GM12878 (cell line): ENCODE results near the gene KIF14. TPM values are rescaled to one million over a fixed set of nuclear protein-coding genes. Genes with fewer than 3 reads are reported as not detected.

Experiments
- ASH2L ChIP-seq: fragments of 300-600, 200-600 bp; sonication (generic); IDR thresholded peaks from 2 replicates; pipeline ENCODE4 v1.6.1; 2017; ENCODE audit warnings: low read depth, mild to moderate bottlenecking, borderline replicate concordance
- ATF7 ChIP-seq: fragments of 450-650 bp; IDR thresholded peaks from 2 replicates; pipeline ENCODE4 v1.6.1; 2016; ENCODE audit warnings: low read depth, mild to moderate bottlenecking
- CREB1 ChIP-seq: IDR thresholded peaks from 2 replicates; pipeline ENCODE4 v1.6.1; 2012; ENCODE audit warnings: low read depth, mild to moderate bottlenecking, inconsistent platforms
- FOXM1 ChIP-seq: IDR thresholded peaks from 2 replicates; pipeline ENCODE4 v1.6.1; 2012; ENCODE audit warnings: low read depth, mild to moderate bottlenecking, inconsistent platforms, low read length, moderate library complexity
- GABPA ChIP-seq: IDR thresholded peaks from 2 replicates; pipeline ENCODE4 v1.6.1; 2014; ENCODE audit warnings: antibody characterized with exemption, low read depth, mild to moderate bottlenecking, inconsistent platforms
- HSF1 ChIP-seq: fragments of 150-350 bp; IDR thresholded peaks from 2 replicates; pipeline ENCODE4 v1.6.1; 2014; ENCODE audit warnings: mild to moderate bottlenecking, low read depth, low read length
- MEF2B ChIP-seq: fragments of 450-650 bp; IDR thresholded peaks from 2 replicates; pipeline ENCODE4 v1.6.1; 2018; ENCODE audit warnings: mild to moderate bottlenecking, moderate library complexity; ENCODE audit not compliant: partially characterized antibody, poor library complexity, severe bottlenecking
- MXI1 ChIP-seq: fragments of 150-350 bp; IDR thresholded peaks from 2 replicates; pipeline ENCODE4 v1.6.1; 2011; ENCODE audit warnings: low read depth, mild to moderate bottlenecking, inconsistent platforms, low read length, improper control_type of control experiment
- NBN ChIP-seq: fragments of 450-650 bp; IDR thresholded peaks from 2 replicates; pipeline ENCODE4 v1.6.1; 2016
- NFIC ChIP-seq: IDR thresholded peaks from 2 replicates; pipeline ENCODE4 v1.6.1; 2012; ENCODE audit warnings: low read depth, mild to moderate bottlenecking, inconsistent platforms, low read length, moderate library complexity
- NFXL1 ChIP-seq: fragments of 450-650 bp; IDR thresholded peaks from 2 replicates; pipeline ENCODE4 v1.6.1; 2017; ENCODE audit warnings: antibody characterized with exemption, mild to moderate bottlenecking, borderline replicate concordance
- NKRF ChIP-seq: fragments of 450-650 bp; conservative IDR thresholded peaks from 2 replicates; pipeline ENCODE4 v1.6.1; 2017; ENCODE audit warnings: mild to moderate bottlenecking, moderate library complexity
- NR2C1 ChIP-seq: fragments of 450-650 bp; IDR thresholded peaks from 2 replicates; pipeline ENCODE4 v1.6.1; 2017; ENCODE audit warnings: antibody characterized with exemption, mild to moderate bottlenecking, moderate library complexity
- PAX8 ChIP-seq: fragments of 450-650 bp; IDR thresholded peaks from 2 replicates; pipeline ENCODE4 v1.6.1; 2017; ENCODE audit warnings: mild to moderate bottlenecking, moderate library complexity
- POU2F2 ChIP-seq: IDR thresholded peaks from 3 replicates; pipeline ENCODE4 v1.6.1; 2011; ENCODE audit warnings: low read depth, mild to moderate bottlenecking, low read length, borderline replicate concordance
- RUNX3 ChIP-seq: IDR thresholded peaks from 2 replicates; pipeline ENCODE4 v1.6.1; 2012; ENCODE audit warnings: low read length, inconsistent platforms
- TAF1 ChIP-seq: IDR thresholded peaks from 2 replicates; pipeline ENCODE4 v1.6.1; 2011; ENCODE audit warnings: mild to moderate bottlenecking, low read depth, low read length, borderline replicate concordance
- ZBTB40 ChIP-seq: fragments of 450-650 bp; IDR thresholded peaks from 2 replicates; pipeline ENCODE4 v1.6.1; 2016; ENCODE audit warnings: mild to moderate bottlenecking, moderate library complexity, borderline replicate concordance
- polyA plus RNA-seq, 11 experiments: library from polyadenylated mRNA; depleted of rRNA in 4 of 11; unstranded in 6 of 11; stranded (reverse) in 5 of 11; fragments of >200 nt; fragmentation: Nextera tagmentation in 4 of 11; fragmentation: Illumina TruSeq in 1 of 11; extraction: Ambion mirVana in 4 of 11; extraction: Trizol in 1 of 11; gene quantifications; 1 replicate in 1 of 11; 2 replicates in 10 of 11; pipeline versions ENCODE4 v1.2.1 to v1.2.3, GENCODE V29; 2011 to 2016; ENCODE audit warnings: inconsistent platforms in 2 of 11, missing spikeins in 2 of 11, low read depth in 1 of 11
- total RNA-seq, 4 experiments: library from RNA; depleted of rRNA in 3 of 4; stranded (reverse); fragments of >200 nt in 3 of 4; fragmentation: Illumina TruSeq in 1 of 4; extraction: Trizol in 1 of 4; gene quantifications; 2 replicates each; pipeline versions ENCODE4 v1.2.1 to v1.2.3, GENCODE V29; 2013 to 2021
- TF ChIP-seq, protein P1 (sequence below): fragments of 450-650 bp; IDR thresholded peaks from 2 replicates; pipeline ENCODE4 v1.6.1; 2017; ENCODE audit warnings: mild to moderate bottlenecking, low read depth, inconsistent platforms; ENCODE audit not compliant: poor library complexity, severe bottlenecking
- TF ChIP-seq, protein P2 (sequence below): IDR thresholded peaks from 2 replicates; pipeline ENCODE4 v1.6.1; 2011; ENCODE audit warnings: borderline replicate concordance, low read depth, mild to moderate bottlenecking, moderate library complexity, mixed read lengths, low read length; ENCODE audit not compliant: insufficient read depth; ENCODE audit errors: extremely low read length

Gene KIF14
- total and polyA plus RNA-seq, 10 of the 15 experiments (the other 5 are each of a cell fraction or from before 2014, with no cell fraction given): 6.8 to 25.5 (median 14.4) TPM

DNA sequence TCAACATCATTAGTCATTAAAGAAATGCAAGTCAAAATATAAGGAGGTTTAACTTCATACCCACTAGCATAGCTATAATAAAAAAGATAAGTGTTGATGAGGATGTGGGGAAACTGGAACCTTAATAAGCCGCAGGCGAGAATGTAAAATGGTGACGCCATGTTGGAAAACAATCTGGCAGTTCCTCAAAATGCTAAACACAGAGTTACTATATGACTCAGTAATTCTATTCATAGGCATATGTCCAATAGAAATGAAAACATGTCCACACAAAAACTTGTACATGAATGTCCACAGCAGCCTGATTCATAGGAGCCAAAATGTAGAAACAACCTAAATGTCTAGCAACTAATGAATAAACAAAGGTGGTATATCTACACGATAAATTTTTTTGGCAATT is 26.0 kb upstream of the KIF14 start (continued):
- TF ChIP-seq, protein P1, sequence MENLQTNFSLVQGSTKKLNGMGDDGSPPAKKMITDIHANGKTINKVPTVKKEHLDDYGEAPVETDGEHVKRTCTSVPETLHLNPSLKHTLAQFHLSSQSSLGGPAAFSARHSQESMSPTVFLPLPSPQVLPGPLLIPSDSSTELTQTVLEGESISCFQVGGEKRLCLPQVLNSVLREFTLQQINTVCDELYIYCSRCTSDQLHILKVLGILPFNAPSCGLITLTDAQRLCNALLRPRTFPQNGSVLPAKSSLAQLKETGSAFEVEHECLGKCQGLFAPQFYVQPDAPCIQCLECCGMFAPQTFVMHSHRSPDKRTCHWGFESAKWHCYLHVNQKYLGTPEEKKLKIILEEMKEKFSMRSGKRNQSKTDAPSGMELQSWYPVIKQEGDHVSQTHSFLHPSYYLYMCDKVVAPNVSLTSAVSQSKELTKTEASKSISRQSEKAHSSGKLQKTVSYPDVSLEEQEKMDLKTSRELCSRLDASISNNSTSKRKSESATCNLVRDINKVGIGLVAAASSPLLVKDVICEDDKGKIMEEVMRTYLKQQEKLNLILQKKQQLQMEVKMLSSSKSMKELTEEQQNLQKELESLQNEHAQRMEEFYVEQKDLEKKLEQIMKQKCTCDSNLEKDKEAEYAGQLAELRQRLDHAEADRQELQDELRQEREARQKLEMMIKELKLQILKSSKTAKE: no peak
- TF ChIP-seq PAX8 (no peak), HSF1 (no peak), ZBTB40 (no peak), TAF1 (no peak), ASH2L (no peak), MEF2B (peak; percentile 55), NFIC (peak; percentile 76), GABPA (no peak), NR2C1 (no peak), NBN (no peak), POU2F2 (no peak), FOXM1 (0 out of 2 replicates have a peak, but pooled peaks have one; percentile 38), NFXL1 (no peak), MXI1 (no peak), RUNX3 (peak; percentile 68), NKRF (no peak), ATF7 (peak; percentile 63; the same call in 1 of the 2 replicates), CREB1 (0 out of 2 replicates have a peak, but pooled peaks have one; percentile 20)
- TF ChIP-seq, protein P2, sequence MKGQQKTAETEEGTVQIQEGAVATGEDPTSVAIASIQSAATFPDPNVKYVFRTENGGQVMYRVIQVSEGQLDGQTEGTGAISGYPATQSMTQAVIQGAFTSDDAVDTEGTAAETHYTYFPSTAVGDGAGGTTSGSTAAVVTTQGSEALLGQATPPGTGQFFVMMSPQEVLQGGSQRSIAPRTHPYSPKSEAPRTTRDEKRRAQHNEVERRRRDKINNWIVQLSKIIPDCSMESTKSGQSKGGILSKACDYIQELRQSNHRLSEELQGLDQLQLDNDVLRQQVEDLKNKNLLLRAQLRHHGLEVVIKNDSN: no peak
